ENCODE data around the gene GALNT17. TPM values are rescaled to one million over a fixed set of nuclear protein-coding genes. Genes with fewer than 3 reads are reported as not detected.

Gene GALNT17
- total RNA-seq, 2 experiments from 2014 or later, result not detected

DNA sequence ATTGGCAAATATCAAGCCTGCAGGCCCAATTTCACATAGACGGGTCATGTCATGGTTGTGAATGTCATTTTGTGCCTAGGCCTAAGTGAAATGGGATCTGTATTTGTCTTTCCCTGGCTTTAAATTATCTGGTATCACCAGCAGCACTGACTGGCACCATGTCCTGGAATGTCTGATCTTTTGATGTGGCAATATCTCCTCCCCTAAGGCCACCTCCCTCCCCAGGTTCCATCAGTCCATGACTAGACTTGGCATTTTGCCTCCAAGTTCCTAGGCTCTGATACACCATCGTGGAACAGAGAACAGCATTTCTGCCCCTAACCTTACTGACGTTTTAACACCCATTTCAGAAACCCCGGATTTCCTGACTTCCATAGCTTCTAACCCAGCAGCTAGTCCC is 513.9 kb downstream of the GALNT17 start:
- ChIA-PET CTCF (no interaction called here), POLR2A (no interaction called here)
- H3K27me3 Mint-ChIP-seq, result no peaks in the 10 kb centered on the region
- H3K9me3 Mint-ChIP-seq, result peaks cover 25% of the 10 kb centered on the region
- no peak overlapping the region for H3K27ac Mint-ChIP-seq
- intact Hi-C loops (cut with micrococcal nuclease), result no loop called here
- H3K4me3 Mint-ChIP-seq, result no peak overlapping the region
- no peaks in the 10 kb centered on the region for H3K4me1 Mint-ChIP-seq (ENCODE audit: low read depth)
- H3K36me3 Mint-ChIP-seq, result no peaks in the 10 kb centered on the region
- DNase-seq, result no peak

DNA sequence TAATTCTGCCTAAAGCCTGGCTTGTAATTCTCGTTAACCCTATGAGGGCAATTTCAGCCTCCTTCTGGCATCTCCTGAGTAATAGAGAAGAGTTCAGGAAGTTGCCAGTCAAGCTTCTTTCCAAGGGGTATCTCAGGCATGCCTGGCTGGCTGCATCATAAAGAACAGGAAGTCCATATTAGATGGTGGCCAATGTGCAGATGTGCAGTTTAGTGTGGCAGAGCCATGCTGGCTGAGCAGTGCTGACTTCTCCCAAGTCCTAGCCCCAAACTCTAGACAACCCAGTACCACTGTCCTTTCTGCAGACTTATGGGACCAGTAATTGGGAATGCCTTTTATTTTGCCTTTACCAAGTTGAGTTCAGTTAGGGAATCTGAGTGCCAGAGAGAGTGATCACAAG is 517.9 kb downstream of the GALNT17 start:
- Mint-ChIP-seq H3K27ac (no peak overlapping the region), H3K4me3 (no peak overlapping the region), H3K27me3 (no peaks in the 10 kb centered on the region), H3K36me3 (no peaks in the 10 kb centered on the region), H3K9me3 (peaks cover 30% of the 10 kb centered on the region), H3K4me1 (ENCODE audit: low read depth) (no peaks in the 10 kb centered on the region)
- ChIA-PET CTCF (no interaction called here), POLR2A (no interaction called here)
- intact Hi-C loops (cut with micrococcal nuclease), result no loop called here
- DNase-seq, result no peak

DNA sequence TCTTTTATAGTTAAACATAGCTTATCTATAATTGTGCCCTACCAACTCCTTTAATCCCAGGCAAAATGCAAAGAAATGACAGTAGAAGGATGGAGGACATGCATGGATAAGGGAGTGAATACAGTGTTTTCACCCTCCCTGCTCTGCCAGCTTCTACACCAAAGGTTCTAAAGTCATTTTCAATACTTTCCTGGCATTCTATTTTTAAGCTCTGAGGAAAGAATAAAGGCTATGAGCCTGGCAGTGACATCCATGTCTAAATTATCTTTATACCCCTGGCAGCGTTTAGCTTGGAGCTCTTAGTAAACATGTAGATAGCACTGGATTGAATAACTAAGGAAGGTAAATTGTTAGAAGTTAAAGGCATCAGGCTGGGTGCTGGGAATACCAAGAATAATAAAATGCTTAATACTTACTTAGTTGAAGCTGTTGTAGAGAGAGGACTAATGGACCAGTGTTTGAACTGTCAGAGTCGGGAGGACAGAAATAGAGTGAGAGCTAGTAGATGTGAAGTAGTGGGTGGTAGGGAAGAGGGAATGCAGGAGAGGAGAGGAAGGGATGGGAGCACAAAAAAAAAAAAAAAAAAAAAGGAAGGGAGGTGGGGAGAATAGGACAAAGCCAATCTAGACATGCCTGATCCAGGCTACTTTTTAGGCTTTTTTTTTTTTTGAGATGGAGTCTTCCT is 518.9 kb downstream of the GALNT17 start:
- H3K4me3 Mint-ChIP-seq, result no peak overlapping the region
- peaks cover 21% of the 10 kb centered on the region for H3K9me3 Mint-ChIP-seq
- DNase-seq, result no peak
- H3K27ac Mint-ChIP-seq, result no peak overlapping the region
- H3K36me3 Mint-ChIP-seq, result no peaks in the 10 kb centered on the region
- no peaks in the 10 kb centered on the region for H3K27me3 Mint-ChIP-seq
- no peaks in the 10 kb centered on the region for H3K4me1 Mint-ChIP-seq (ENCODE audit: low read depth)
- intact Hi-C loops (cut with micrococcal nuclease), result no loop called here
- POLR2A ChIA-PET, result no interaction called here
- CTCF ChIA-PET, result no interaction called here

DNA sequence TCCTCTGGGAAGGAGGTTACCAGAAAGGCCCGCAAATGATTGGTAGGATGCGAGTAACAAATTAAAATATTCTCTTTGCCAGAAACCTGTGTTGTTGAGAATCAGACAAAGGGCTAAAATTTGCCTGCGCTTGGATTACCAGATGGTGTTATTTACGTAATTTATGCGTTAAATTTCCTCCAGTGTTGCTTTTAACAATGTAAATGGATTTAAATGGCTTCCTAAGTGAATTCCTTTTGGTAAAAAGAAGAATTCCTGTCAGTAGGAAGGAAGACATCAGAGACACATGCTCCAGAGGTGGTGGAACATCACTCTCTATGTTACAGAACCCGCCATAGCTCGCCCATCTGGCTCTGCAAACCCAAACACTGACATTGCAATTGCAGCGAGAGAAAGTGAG is 520.6 kb downstream of the GALNT17 start:
- Mint-ChIP-seq H3K9me3 (peaks cover 18% of the 10 kb centered on the region), H3K4me3 (no peak overlapping the region), H3K27me3 (no peaks in the 10 kb centered on the region), H3K4me1 (ENCODE audit: low read depth) (no peaks in the 10 kb centered on the region), H3K27ac (no peak overlapping the region), H3K36me3 (no peaks in the 10 kb centered on the region)
- intact Hi-C loops (cut with micrococcal nuclease), result no loop called here
- ChIA-PET POLR2A (no interaction called here), CTCF (no interaction called here)
- DNase-seq, result no peak

DNA sequence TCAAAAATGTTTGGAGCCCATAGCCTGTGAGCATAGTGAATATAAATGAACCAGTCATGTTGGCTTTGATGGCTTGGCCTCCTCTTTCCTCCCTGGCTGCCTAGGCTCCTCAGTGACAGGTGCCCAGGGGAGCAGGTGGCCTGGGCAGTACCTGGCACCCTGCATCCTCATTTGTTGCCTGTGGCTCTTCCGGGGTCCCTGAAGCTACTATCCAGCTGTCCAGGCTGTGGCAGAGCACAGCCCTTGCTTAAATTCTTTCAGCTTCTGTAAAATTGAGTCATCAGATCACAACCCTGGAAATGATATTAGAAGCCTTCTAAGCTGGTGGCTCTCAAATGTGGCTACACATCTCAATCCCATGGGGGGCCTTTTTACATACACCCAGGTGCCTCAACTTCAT is 525.4 kb downstream of the GALNT17 start:
- intact Hi-C loops (cut with micrococcal nuclease), result no loop called here
- no peak overlapping the region for H3K27ac Mint-ChIP-seq
- no peaks in the 10 kb centered on the region for H3K27me3 Mint-ChIP-seq
- no peaks in the 10 kb centered on the region for H3K36me3 Mint-ChIP-seq
- H3K9me3 Mint-ChIP-seq, result peaks cover 7% of the 10 kb centered on the region
- no peak for DNase-seq
- ChIA-PET CTCF (no interaction called here), POLR2A (no interaction called here)
- no peak overlapping the region for H3K4me3 Mint-ChIP-seq
- no peaks in the 10 kb centered on the region for H3K4me1 Mint-ChIP-seq (ENCODE audit: low read depth)

DNA sequence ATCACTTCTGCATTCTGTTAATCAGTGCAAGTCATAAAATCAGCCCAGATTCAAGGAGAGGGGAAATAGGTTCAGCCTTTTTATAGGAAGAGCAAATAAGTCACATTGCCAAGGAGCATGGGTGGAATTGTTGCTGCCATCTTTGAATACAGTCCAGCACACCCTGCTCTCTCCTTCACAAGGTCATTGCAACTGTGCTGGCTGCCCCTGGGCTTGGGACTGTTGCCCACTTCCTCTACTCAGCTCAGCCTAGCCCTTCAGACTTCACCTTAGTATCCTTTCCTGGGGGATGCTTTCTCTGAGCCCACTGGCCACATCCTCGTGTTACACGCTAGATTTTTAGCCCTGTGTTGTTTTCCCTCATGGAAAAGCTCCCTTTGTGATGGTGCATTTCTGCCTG is 527.7 kb downstream of the GALNT17 start:
- no peak for DNase-seq
- Mint-ChIP-seq H3K9me3 (peaks cover 12% of the 10 kb centered on the region), H3K36me3 (no peaks in the 10 kb centered on the region), H3K27me3 (no peaks in the 10 kb centered on the region), H3K27ac (no peak overlapping the region), H3K4me3 (no peak overlapping the region), H3K4me1 (ENCODE audit: low read depth) (no peaks in the 10 kb centered on the region)
- CTCF ChIA-PET, result no interaction called here
- intact Hi-C loops (cut with micrococcal nuclease), result no loop called here
- POLR2A ChIA-PET, result no interaction called here

DNA sequence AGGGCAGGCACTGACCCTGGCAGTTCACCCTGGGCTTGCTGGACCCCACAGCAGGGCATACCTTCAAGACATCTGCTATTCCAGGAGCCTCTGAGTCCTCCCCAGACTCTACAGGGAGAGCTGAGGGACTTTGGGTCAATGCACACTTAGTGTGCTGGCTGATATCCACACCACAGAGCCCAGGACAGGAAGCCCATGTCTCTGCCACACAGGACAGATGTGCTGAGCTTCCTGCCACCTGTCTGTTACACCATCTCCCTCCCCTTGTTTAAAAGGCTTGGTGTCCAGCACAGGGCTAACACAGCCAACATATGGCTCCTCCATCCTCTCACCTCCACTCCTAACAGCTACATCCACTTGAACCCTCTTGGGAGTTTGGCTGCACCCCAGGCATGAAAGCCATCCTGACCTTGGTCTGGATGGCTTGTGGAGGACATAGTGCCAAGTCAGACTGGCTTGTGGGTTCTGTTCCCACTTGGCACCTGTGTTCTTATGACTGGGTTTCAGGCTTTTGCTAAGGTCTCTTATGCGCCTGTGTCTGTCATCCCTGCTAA is 529.8 kb downstream of the GALNT17 start:
- POLR2A ChIA-PET, result no interaction called here
- Mint-ChIP-seq H3K27ac (no peak overlapping the region), H3K9me3 (peaks cover 15% of the 10 kb centered on the region), H3K4me3 (no peak overlapping the region), H3K36me3 (no peaks in the 10 kb centered on the region), H3K27me3 (no peaks in the 10 kb centered on the region), H3K4me1 (ENCODE audit: low read depth) (no peaks in the 10 kb centered on the region)
- no peak for DNase-seq
- CTCF ChIA-PET, result no interaction called here
- intact Hi-C loops (cut with micrococcal nuclease), result no loop called here

DNA sequence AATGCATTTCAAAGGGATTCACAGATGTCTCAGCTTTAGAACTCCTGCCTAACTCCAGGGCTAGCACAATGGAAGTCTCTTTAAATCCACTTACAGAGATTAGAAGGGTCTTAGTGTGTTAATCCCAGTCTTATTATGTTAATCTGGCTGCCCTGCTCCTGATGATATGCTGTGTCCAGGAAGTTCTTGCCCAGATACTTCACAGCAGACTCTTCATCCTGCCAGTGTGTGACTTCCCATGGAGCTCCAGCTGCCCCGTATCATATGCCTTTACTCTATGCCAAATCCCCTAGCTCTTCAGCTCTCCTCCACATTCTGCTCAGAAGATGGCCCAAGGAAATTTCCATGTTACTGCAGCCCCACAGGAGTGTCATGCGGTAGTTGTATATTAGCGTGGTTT is 533.8 kb downstream of the GALNT17 start:
- ChIA-PET CTCF (no interaction called here), POLR2A (no interaction called here)
- no peaks in the 10 kb centered on the region for H3K4me1 Mint-ChIP-seq (ENCODE audit: low read depth)
- intact Hi-C loops (cut with micrococcal nuclease), result no loop called here
- H3K36me3 Mint-ChIP-seq, result no peaks in the 10 kb centered on the region
- H3K9me3 Mint-ChIP-seq, result peaks cover 16% of the 10 kb centered on the region
- H3K27me3 Mint-ChIP-seq, result no peaks in the 10 kb centered on the region
- H3K4me3 Mint-ChIP-seq, result no peak overlapping the region
- no peak overlapping the region for H3K27ac Mint-ChIP-seq
- no peak for DNase-seq

DNA sequence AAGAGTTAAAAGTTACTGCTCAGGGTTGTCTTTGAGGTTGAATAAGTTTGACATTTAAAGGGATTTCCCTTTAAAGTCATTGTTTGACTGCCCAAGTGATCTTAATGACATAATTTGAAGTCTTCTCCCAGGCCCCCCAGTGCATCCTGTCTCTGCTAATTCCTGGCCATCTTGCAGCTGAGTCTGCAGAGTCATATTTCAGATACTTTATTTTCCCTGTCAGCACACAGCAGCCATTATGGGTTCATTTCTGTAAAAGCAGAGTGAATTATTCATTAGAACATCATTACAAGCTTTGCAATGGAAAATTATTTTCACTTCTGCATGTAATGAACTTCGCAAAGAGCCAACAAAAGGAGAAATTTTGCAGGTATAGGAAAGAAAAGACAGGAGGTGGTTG is 536.6 kb downstream of the GALNT17 start:
- POLR2A ChIA-PET, result no interaction called here
- no peaks in the 10 kb centered on the region for H3K36me3 Mint-ChIP-seq
- no peak overlapping the region for H3K27ac Mint-ChIP-seq
- H3K9me3 Mint-ChIP-seq, result peaks cover 5% of the 10 kb centered on the region
- no peak overlapping the region for H3K4me3 Mint-ChIP-seq
- no peaks in the 10 kb centered on the region for H3K4me1 Mint-ChIP-seq (ENCODE audit: low read depth)
- intact Hi-C loops (cut with micrococcal nuclease), result no loop called here
- CTCF ChIA-PET, result no interaction called here
- no peaks in the 10 kb centered on the region for H3K27me3 Mint-ChIP-seq
- no peak for DNase-seq

DNA sequence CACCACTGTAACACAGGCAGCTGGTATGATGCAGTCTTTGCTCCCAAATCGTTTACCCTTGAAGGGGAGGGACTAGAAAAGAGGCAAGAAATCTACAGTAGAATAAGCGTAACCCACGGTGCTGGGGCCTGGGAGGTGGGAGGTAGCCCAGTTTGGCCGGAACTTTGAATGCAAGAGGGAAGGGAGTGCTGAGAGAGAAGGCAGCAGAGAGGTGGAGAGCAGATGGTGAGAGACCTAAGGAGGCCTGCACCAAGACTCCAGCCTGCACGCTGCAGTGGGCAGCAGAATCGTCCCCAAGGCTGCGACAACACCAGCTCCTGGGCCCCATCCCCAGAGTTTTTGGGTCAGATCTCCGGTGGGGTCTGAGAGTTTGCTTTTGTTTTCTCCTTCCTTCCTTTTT is 547.5 kb downstream of the GALNT17 start:
- no peak for DNase-seq
- POLR2A ChIA-PET, result no interaction called here
- Mint-ChIP-seq H3K27me3 (no peaks in the 10 kb centered on the region), H3K27ac (no peak overlapping the region), H3K4me1 (ENCODE audit: low read depth) (no peaks in the 10 kb centered on the region), H3K9me3 (peaks cover 7% of the 10 kb centered on the region), H3K4me3 (no peak overlapping the region), H3K36me3 (no peaks in the 10 kb centered on the region)
- intact Hi-C loops (cut with micrococcal nuclease), result no loop called here
- CTCF ChIA-PET, result no interaction called here

DNA sequence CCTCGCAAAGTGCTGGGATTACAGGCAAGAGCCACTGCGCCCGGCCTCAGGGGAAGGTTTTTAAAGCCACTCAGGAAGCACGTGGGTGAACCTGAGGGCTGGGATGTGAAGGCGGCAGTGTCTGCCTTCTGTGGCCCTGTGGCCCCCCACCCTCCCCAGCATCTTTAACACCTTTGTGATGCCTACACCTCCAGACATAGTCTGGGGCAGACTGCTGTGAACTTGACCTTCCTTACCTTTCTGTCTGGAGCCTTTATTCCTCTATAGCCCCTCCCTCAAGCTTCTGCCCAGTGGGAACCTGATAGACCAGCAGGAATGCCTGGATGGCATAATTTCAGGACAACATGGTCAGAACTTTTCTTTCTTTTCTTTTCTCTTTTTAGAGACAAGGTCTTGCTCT is 550.2 kb downstream of the GALNT17 start:
- DNase-seq, result no peak
- ChIA-PET POLR2A (no interaction called here), CTCF (no interaction called here)
- no peaks in the 10 kb centered on the region for H3K27me3 Mint-ChIP-seq
- H3K9me3 Mint-ChIP-seq, result peaks cover 3% of the 10 kb centered on the region
- no peaks in the 10 kb centered on the region for H3K36me3 Mint-ChIP-seq
- H3K4me3 Mint-ChIP-seq, result no peak overlapping the region
- H3K27ac Mint-ChIP-seq, result no peak overlapping the region
- H3K4me1 Mint-ChIP-seq (ENCODE audit: low read depth), result no peaks in the 10 kb centered on the region
- intact Hi-C loops (cut with micrococcal nuclease), result no loop called here

DNA sequence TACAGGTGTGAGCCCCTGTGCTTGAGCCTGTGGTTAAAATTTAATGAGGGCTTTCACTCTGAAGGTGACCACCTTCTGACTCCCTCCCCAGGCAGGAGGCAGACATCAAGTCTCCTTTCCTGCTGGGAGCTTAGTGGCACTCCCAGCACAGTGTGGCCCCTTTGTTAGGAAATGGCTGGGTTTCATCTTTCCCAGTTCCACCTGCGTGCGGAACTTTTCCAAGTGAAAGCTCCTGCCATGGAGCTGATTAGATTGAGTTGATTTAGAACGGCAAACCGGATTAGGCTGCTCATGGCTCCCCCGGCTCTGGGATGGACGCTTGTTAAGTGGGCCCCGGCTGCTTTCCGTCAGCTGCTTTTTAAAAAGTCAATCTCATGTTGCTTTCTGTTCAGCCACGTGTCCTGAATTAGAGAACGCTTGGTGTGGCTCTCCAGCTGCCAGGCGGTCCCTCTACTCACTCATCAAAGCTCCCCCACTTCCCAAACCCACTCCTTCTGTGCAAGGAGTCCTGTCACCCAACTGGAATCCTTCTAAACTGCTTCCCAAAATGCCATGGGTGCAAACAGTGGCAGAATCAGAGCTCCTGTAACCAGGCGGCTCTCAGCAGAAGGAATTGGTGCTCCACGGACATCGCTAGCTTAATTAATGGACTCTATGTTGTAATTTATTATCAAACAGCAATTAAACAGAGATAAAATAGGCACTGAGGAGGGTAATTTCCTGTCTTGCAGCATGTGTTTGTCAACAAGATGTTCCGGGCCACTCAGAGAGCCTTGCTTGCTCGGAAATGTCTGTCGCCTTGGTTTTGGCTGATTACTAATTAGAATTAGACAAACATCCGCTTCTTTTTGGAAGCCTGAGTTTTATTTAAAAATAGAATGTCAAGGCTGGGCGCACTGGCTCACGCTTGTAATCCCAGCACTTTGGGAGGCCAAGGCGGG is 551.2 kb downstream of the GALNT17 start:
- no peaks in the 10 kb centered on the region for H3K4me1 Mint-ChIP-seq (ENCODE audit: low read depth)

DNA sequence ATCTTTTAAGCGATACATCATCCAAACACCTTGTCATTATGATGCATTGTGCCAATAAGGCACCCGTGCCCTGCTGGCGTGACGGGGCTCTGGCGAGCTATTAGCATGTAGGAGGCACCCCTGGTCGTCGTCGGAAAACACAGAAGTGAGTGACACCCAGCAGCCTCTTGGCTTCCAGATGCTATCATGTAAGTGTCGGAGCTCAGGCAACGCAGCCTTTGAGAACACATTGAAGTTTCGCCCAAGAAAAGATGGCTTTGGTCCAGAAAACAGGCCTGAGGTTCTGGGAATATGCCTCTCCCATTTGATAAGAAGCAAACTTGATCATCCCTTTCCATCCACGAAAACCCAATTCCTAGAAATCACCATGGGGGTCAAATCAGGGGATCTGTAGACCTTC is 555.3 kb downstream of the GALNT17 start:
- H3K27ac Mint-ChIP-seq, result no peak overlapping the region
- CTCF ChIA-PET, result no interaction called here
- no peaks in the 10 kb centered on the region for H3K36me3 Mint-ChIP-seq
- H3K27me3 Mint-ChIP-seq, result no peaks in the 10 kb centered on the region
- H3K9me3 Mint-ChIP-seq, result peaks cover 11% of the 10 kb centered on the region
- no peak for DNase-seq
- no peak overlapping the region for H3K4me3 Mint-ChIP-seq
- POLR2A ChIA-PET, result no interaction called here
- no peaks in the 10 kb centered on the region for H3K4me1 Mint-ChIP-seq (ENCODE audit: low read depth)
- intact Hi-C loops (cut with micrococcal nuclease), result no loop called here

More for the DNA sequence above, 551.2 kb downstream of the GALNT17 start:
- ChIA-PET CTCF (no interaction called here), POLR2A (no interaction called here)
- H3K9me3 Mint-ChIP-seq, result peaks cover 5% of the 10 kb centered on the region
- intact Hi-C loops (cut with micrococcal nuclease), result no loop called here
- H3K4me3 Mint-ChIP-seq, result no peak overlapping the region
- DNase-seq, result no peak
- H3K36me3 Mint-ChIP-seq, result no peaks in the 10 kb centered on the region
- H3K27ac Mint-ChIP-seq, result no peak overlapping the region
- no peaks in the 10 kb centered on the region for H3K27me3 Mint-ChIP-seq
